IPS-18c (cell line): ENCODE results near the gene PGM5.
A peak's percentile ranks its signal among the peaks of the same experiment; 100 is the strongest.
"Not testable (repeated sequence)": the region's sequence is repeated elsewhere in the genome, so short reads cannot be mapped to it uniquely, and the experiment has no call there.

Experiments
- H3K4me3 ChIP-seq: 2 replicates; pipeline ENCODE4 v1.7.0; 2013; ENCODE audit warnings: low read depth, mild to moderate bottlenecking, low read length, moderate library complexity; ENCODE audit not compliant: insufficient read depth
- H3K9me3 ChIP-seq: one replicate; pipeline ENCODE4 v1.6.1; 2013; ENCODE audit warnings: mild to moderate bottlenecking, low read length, moderate library complexity; ENCODE audit not compliant: control insufficient read depth, insufficient read depth

PGM5 gene

DNA sequence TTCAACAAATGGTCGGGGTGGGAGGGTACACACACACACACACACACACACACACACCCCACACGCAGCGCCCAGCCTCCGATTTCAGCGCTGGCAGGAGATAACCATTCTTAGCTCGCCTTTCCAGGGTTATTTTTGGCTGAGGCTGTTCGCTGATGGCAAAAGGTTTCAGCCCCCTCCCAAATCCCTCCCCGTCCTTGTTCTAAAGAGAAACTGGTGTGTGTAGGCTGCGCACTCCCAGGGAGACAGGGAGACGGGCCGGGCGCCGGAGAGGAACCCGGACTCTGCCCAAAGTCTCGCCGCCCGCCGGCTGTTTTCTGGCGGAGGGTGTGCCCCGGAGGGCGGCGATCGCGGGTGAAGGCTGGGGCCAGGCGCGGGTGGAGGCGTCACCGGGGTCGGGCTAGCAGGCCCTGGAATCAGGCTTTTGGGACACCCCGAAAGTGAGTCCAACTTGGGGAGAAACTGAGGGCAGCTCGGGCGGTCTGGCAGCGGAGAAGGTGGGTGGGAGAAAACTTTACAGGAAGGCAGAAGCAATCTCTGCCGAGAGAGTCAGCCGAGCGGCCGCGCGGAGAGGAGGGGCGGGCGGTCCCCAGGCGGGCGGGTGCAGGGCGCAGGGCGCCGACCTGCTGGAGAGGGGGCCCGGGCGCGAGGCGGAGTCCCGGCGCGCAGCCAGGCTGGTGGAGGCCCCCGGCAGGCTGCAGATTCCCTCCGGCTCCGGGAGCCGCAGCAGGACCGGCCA is at the start of gene PGM5:
Gene PGM5, plus strand, starts transcription at position 232 of the 739 bp plus-strand sequence. CDS start 517 bp downstream, outside the sequence.
- peak within 1 kb of the TSS; percentile 40; the same call in 1 of the 2 replicates for H3K4me3 ChIP-seq
- not testable (repeated sequence) for H3K9me3 ChIP-seq

DNA sequence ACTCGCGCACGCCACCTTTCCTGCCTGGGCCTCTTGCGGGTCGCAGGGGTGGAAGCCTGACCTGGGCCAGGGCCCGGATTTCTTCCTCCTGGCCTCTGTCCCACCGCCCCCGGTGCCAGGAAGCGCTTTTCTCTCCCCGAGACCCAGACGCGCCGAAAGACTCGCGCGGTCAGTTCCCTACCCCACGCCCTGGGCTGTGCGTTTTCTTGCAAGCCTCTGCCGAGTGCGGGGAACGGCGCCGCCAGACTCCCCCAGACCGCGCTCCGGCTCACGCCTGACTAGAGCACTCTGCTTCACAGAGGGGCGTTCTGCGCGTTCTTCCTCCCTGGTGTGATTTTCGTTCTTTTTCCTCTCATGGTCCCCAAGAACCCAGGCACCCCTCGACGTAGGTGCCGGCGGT is 49.3 kb upstream of the PGM5 start:
- not testable (repeated sequence) for H3K9me3 ChIP-seq, H3K4me3 ChIP-seq

DNA sequence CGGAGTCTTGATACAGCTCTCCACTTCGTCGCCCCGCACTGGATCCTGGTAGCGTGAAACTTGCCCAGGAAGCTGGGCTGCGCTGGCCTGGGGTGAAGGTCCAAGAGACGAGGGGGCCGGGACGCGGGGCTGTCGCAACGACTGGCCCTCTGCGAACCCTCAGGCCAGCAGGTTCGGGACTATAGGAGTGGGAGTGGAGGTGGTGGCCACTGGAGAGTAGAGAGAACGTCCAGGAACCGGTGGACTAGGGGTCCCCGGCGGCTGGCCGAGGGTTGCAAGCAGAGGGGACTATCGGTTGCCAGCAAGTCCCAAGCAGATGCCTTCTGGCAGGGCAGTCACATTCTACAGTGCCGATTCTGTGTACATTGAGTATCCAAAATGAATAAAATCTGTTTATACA is 48.8 kb upstream of the PGM5 start:
- H3K4me3 ChIP-seq, H3K9me3 ChIP-seq: not testable (repeated sequence)

DNA sequence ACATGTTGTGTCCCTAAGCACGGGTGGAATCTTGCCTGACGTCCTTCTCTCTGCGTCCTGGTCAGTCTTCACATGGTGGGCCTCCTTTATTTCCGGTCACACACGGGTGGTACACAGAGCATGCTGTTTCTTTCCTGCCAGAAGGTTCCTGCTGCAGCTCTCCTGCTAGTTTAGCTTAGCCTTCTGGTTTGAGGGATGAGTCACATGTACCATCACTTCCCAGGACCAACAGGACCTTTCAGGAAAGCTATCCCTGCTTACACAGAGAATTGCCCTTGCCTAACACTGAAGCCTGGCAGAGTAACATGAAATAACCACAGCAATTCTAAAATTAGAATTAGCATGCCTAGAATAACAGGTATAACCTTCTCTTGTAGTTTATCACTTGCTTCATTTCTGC is 45.2 kb upstream of the PGM5 start:
- H3K4me3 ChIP-seq, H3K9me3 ChIP-seq: not testable (repeated sequence)

DNA sequence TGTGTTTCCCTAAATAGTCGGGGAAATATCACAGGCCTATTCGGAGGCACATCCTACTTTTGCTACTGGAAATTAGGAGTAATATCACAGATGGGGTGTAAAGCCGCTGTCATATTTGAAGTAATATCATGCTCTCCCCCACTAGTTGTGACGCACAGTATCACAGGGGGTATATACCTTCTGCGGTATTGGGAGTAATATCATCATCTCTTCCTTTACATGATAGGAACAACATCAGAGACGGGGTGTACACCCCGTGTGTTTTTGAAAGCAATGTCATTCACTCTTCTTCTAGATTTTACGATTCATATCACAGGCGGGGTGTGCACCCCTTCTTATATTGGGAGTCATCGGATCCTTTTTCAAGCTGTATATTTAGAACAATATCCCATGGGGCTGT is 38.2 kb upstream of the PGM5 start:
- not testable (repeated sequence) for H3K4me3 ChIP-seq, H3K9me3 ChIP-seq

DNA sequence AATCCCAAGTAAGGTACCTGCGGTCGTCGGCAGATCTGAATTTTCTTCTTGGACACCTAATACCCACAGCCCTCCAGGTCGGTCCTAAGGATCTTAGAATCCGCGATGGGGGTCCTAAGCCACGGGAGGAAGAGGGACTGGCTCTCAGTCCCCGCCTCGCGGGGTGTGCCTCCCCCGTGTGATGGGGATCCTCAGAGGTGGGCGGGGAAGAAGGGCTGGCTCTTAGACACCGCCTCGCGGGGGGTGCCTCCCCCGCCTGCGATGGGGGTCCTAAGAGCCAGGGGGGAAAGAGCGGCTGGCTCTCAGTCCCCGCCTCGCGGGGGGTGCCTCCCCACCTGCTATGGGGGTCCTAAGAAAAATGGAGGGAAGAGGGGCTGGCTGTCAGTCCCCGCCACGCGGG is 32.7 kb upstream of the PGM5 start:
- H3K4me3 ChIP-seq, H3K9me3 ChIP-seq: not testable (repeated sequence)

DNA sequence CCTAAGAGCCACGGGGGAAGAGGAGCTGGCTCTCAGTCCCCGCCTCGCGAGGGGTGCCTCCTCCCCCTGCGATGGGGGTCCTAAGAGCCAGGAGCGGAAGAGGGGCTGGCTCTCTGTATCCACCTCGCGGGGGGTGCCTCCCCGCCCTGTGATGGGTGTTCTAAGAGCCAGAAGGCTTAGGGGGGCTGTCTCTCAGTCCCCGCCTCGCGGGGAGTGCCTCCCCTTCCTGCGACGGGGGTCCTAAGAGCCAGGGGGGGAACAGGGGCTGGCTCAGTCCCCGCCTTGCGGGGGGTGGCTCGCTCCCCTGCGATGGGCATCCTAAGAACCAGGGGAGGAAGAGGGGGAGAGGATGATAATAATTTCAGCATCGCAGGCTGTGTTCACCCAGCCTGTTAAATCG is 31.9 kb upstream of the PGM5 start:
- not testable (repeated sequence) for H3K4me3 ChIP-seq, H3K9me3 ChIP-seq

DNA sequence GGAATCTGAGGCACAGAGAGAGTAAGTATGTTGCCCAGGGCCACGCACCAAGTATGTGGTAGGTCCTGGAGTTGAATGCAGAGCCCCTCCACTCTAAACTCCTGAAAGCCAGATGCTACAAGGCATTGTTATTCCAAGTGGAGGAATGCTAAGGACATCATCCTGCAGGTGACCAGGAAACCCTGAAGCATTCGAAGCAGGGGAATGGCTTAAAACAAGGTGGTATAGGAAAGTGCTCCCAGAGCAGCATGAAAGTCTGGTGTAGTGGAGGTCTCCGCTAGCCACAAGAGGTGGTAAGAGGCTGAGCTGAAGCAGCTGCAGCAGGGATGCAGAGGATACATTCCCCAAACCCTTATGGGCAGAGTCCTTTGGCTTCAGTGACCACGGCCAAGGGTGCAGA is 27.3 kb upstream of the PGM5 start:
- not testable (repeated sequence) for H3K4me3 ChIP-seq, H3K9me3 ChIP-seq

DNA sequence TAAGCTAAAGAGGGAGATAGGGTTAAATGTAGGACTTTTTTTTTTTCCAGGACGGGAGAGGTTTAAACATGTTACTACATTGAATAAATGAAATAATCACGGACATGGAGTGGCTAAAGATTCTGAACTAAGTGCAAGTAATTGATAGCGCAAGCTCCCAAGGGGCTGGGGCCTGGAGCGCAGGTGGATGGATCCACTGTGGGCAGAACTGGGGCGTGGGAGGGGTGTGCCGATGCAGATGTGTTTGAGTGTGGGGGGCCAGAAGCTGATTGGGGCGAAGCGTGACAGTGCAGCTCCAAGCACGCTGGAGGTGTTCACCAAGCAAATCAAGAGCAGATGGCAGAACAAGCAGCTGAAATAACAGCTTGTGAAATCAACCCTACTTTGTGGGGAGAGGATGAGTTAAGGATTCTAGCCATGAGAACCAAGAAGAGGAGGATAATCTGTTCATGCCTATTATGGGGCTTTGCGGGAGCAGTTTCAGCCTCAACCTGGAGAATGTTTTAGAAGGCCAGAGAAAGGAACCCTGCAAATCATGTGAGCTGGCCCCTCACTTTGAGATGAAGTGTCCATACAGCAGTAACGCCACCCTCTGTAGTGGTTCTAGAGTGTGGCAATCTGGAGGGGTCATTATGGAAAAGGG is 25.8 kb upstream of the PGM5 start:
- H3K9me3 ChIP-seq, H3K4me3 ChIP-seq: not testable (repeated sequence)

DNA sequence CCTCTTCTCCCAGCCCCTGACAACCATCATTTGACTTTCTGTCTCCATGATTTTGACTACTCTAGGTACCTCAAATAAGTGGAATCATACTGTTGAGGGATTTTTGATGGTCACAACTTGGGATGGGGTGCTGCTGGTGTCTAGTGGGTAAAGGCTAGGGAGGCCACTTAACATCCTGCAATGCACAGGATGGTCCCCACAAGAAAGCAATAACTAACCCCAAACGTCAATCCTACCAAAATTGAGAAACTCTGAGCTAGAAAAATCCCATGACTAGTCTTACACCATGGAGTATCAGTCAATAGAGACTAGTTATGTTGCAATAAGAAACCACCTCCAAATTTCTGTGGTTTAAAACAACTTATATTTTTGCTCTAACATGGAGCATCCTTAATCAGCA is 24.3 kb upstream of the PGM5 start:
- H3K4me3 ChIP-seq, H3K9me3 ChIP-seq: not testable (repeated sequence)

DNA sequence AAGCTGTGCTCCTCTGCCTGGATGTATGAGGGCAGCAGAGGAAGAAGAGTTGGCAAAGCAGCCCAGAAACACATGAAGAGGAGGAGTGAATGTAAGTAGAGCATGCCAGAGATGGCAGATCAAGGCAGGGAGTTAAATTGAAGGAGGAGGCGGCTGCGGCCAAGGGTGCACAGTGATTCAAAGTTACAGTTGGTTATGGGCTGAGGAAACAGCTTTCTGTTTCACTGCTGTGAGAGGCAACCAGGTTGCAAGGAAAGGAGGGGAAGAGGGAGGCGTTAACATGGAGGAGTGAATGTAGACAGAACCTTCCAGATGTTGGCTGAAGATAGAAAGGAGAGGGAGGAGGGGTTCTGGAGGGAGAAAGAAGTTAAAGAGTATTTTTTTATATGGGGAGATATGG is 20.5 kb upstream of the PGM5 start:
- H3K4me3 ChIP-seq, H3K9me3 ChIP-seq: not testable (repeated sequence)

DNA sequence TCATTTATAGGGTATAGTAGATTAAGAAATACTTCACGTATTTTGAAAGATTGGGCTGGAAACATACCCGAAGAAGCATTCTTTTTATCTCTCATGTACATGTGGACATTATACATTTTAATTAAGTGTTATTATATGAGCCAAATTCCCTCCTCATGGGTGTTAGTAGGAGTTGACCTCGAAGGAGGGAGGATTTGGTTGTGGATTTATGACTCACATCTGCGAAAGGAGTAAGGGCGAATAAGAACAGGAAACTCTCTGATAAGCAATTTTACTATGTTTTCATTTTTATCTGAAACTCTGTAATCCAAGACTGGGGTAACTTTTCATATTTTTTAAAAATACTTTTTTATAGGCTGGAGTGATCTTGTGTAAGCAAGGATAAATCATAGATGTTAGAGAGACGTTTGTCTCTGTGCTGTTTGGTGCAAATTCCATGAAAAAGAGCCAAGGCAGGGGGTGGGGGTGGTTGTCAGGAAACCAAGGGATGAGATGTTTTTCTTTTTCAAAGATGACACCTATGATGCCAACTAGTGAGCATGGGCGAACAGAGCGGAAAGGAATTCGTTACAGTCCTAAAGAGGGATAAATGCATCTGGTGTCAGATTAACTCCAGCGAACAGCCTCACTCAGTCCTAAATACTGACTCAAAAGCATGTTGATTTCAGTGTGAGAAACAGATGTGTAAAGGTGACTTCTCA is 19.6 kb upstream of the PGM5 start:
- H3K4me3 ChIP-seq, H3K9me3 ChIP-seq: not testable (repeated sequence)

DNA sequence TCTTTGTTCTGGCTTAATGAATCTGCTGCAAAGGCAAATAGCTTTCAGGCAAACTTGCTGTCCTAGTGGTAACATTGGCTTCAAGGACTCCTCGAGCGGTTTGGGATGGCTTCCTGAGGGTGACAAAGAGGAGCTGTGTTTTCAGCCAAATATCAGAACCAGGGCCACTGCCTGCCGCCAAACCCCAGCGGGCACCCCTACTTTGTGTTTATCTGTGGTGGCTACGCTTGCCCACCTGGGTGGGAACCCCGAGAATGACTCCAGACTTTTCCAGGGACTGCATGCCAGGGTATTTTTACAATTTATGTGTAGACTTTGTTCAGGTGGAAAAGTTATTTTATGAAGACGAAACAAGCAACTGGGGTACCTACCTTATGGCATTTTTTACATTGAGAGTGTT is 18.4 kb upstream of the PGM5 start:
- not testable (repeated sequence) for H3K4me3 ChIP-seq, H3K9me3 ChIP-seq

DNA sequence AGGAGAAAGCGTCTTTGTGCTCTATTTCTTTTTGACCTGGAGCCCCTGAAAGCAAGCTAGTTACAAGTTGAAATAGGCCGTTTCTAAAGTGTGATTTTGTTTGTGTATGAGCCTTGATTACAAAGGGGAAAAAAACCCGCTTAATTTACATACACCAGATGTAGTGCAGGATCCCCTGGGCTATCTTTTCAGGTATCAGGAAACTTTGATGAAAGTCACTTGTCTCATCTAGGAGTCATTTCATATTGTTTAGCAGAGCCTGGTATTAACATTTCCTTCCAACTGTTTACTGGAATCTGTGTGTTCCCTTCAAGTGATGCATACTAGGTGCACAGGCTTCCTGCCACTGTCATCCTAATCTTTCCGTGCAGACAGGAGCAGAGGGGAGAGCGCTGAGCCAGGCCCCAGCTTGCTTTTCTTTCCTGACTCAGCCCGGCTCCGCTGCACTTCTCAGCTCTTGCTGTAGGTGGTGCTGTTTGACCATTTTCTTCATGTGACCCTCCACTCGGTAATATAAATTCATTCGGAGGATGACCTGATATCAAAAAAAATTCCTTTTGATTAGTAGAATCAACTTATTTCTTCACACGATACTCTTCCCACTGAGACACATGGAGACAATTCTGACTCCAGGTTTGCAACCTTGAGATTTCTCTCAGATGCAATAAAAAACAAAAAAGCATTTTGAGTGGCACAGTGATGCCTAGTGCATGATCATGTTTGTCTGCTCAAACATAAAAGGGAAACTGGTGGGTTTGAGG is 14.0 kb upstream of the PGM5 start:
- not testable (repeated sequence) for H3K4me3 ChIP-seq, H3K9me3 ChIP-seq

DNA sequence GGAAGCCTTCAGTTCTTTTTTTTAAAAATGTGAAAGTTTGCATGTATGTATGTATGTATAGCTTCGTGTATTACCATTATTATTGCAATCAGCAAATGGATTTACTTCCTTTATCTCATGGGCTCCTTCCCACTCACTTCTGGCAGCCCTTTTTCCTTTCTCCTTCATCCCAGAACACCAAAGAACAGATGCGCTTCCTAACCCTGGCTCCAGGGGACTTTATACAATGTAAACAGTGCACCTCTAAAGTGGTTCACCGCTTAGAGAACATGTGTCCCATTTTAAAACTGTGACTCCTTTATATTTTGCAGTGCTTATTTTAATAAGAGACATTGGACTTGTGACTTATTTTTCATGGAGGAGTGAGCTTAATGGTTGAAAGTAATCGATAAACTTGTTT is 13.2 kb upstream of the PGM5 start:
- H3K9me3 ChIP-seq, result not testable (repeated sequence)

DNA sequence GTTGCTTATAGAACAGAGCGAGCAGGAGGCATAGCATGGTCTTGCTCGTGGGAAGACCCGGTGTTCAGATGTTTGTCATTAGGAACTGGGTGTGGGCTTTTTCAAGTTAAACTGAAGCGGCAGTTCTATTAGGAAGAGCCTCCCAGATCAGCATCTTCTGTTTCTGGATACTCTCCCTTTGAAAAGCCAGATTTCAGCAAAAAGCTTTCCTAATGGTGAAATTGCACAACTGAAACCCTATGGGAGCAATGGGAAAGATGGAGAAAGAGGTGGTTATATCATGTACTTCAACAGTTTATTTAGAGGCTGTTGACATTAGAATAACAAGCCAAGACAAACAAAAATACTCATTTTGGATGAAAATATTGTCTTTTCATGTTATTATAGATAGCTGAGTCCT is 12.4 kb upstream of the PGM5 start:
- H3K9me3 ChIP-seq, H3K4me3 ChIP-seq: not testable (repeated sequence)

More for the DNA sequence above, 13.2 kb upstream of the PGM5 start:
- H3K4me3 ChIP-seq, result not testable (repeated sequence)

DNA sequence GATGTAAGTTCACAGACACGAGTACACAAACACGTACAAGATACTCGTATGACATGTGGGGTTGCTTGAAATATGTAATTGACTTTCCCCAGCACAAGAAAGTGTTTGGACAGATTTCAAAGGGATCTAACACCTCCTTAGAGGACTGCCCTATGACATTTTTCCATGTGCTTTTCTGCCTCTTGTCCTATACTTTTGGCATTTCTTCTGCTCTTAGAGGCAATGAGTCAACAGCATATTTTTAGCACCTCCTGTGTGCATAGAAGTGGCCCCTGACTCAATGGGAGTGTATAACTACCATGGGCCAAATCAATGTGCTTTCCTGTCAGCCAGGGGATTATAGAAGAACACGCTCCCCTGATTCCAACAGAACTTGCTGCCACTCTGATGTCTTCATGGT is 4.7 kb upstream of the PGM5 start:
- H3K9me3 ChIP-seq, H3K4me3 ChIP-seq: not testable (repeated sequence)

DNA sequence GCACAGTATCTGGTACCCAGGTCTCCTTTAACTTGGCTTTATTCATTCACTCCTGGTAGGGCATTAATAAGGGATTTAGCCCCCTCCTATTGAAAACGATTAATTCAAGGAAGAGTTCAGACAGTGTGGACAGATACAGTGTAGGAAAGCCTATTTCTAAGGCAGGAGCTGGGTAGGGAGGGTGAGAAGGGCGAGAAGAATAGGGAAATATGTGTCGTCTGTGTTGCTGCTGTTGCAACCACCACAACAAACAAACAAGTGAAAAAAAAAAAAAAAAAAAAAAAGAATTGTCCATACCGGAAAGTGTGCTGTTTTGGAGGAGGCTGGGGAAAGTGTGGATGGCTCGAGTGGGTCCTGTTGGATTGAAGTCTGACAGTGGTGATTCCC is 425 bp upstream of the PGM5 start:
- H3K4me3 ChIP-seq, H3K9me3 ChIP-seq: not testable (repeated sequence)
